Right atrium auricular region (tissue), 2 donors: ENCODE measurements around the gene RNASEH2C. TPM values are rescaled to one million over a fixed set of nuclear protein-coding genes. Genes with fewer than 3 reads are reported as not detected.
"Not testable (repeated sequence)": the region's sequence is repeated elsewhere in the genome, so short reads cannot be mapped to it uniquely, and the experiment has no call there.

Experiments used
- DNase-seq: peaks from one replicate; pipeline ENCODE4 v3.0.0-alpha.2; 2019; ENCODE audit warnings: low spot score
- H3K27ac ChIP-seq, 2 donors: fragments of 200-600 bp; sonication (generic); 1 replicate in 1 of 2; 2 replicates in 1 of 2; pipeline ENCODE4 v1.5.1; 2016 to 2019
- H3K27me3 ChIP-seq, 2 donors: fragments of 200-600 bp; sonication (generic); one replicate each; pipeline versions ENCODE4 v1.5.1 to v1.6.0; 2017 to 2019
- H3K36me3 ChIP-seq: fragments of 200-600 bp; sonication (generic); one replicate; pipeline ENCODE4 v1.5.1; 2016
- H3K4me1 ChIP-seq, 2 donors: fragments of 200-600 bp; sonication (generic); one replicate each; pipeline versions ENCODE4 v1.5.1 to v1.6.0; 2017 to 2019
- H3K4me3 ChIP-seq, 2 donors: fragments of 200-600 bp; sonication (generic); 1 replicate in 1 of 2; 2 replicates in 1 of 2; pipeline ENCODE4 v1.5.1; 2017 to 2019; ENCODE audit warnings: mild to moderate bottlenecking in 1 of 2, moderate library complexity in 1 of 2
- H3K9me3 ChIP-seq, 2 donors: fragments of 200-600 bp; sonication (generic); one replicate each; pipeline ENCODE4 v1.5.1; 2019
- total RNA-seq, 2 donors: library from RNA; depleted of rRNA; stranded (reverse); fragments of >200 nt; gene quantifications; one replicate each; pipeline ENCODE4 v1.1.0, GENCODE V29; 2016
- TF ChIP-seq, protein P1 (sequence below), 2 donors: fragments of 200-600 bp; sonication (generic); IDR thresholded peaks; one replicate each; pipeline ENCODE4 v1.5.1; 2019; ENCODE audit warnings: antibody characterized with exemption in 2 of 2

Gene RNASEH2C
- total RNA-seq, 2 donors from 2014 or later: 105 to 194 TPM

DNA sequence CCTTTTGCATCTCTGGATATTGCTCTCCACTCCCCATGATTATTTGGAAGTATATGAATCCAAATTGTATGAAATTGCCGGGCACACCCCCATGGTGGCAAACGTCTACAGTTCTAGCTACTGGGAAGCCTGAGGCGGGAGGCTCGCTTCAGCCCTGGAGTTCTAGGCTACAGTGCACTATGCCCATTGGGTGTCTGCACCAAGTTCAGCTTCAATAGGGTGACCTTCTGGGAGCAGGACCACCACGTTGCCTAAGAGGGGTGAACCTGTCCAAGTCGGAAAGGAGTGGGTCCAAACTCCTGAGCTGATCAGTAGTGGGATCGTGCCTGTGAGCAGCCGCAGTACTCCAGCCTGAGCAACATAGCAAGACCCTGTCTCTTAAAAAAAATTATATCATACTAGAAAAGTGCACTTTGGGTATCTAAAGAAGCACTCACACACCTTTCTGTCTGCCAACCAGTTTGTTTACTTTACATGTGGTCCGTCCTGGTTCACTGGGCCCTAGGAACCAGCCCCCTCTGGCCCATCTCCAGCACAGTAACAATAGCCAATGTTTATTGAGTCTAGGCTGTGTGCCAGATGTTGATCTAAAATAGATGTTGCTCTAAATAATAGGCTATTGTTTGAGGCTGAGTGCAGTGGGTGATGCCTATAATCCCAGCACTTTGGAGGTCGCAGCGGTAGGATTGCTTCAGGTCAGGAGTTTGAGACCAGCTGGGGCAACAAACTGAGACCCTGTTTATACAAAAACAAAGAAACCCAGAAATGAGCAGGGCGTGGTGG, 24.9 kb downstream of the RNASEH2C start:
- TF ChIP-seq, protein P1, sequence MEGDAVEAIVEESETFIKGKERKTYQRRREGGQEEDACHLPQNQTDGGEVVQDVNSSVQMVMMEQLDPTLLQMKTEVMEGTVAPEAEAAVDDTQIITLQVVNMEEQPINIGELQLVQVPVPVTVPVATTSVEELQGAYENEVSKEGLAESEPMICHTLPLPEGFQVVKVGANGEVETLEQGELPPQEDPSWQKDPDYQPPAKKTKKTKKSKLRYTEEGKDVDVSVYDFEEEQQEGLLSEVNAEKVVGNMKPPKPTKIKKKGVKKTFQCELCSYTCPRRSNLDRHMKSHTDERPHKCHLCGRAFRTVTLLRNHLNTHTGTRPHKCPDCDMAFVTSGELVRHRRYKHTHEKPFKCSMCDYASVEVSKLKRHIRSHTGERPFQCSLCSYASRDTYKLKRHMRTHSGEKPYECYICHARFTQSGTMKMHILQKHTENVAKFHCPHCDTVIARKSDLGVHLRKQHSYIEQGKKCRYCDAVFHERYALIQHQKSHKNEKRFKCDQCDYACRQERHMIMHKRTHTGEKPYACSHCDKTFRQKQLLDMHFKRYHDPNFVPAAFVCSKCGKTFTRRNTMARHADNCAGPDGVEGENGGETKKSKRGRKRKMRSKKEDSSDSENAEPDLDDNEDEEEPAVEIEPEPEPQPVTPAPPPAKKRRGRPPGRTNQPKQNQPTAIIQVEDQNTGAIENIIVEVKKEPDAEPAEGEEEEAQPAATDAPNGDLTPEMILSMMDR (IDR thresholded peaks at IDR 0.05): no peak
- Histone ChIP-seq H3K9me3 (no peaks in the 10 kb centered on the region), H3K27ac (no peak overlapping the region), H3K36me3 (no peaks in the 10 kb centered on the region), H3K27me3 (no peaks in the 10 kb centered on the region), H3K4me3 (no peak overlapping the region), H3K4me1 (no peaks in the 10 kb centered on the region)
- DNase-seq: no peak

DNA sequence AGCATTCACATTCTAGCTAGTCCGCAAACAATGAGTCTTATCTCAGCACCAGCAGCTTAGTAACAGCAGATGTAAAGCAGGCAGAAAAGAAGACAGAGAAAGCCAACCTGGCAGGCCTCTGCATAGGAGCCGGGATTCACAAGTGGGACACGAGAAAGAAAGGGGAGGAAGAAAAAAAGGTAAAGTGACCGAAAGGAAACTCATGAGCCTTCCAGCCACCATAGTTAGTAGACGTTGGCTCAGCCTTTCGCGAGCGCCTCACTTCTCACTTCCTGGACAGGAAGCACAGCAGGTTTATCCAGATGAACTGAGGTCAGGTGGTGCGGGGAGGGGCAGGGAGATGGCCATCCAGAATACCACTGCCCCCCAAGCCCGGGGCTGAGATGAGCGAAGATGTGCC, 28.2 kb downstream of the RNASEH2C start:
- TF ChIP-seq, protein P1 (IDR thresholded peaks at IDR 0.05): no peak
- no peaks in the 10 kb centered on the region for H3K36me3 ChIP-seq
- H3K9me3 ChIP-seq: no peaks in the 10 kb centered on the region
- H3K27me3 ChIP-seq: no peaks in the 10 kb centered on the region
- DNase-seq: no peak
- no peak overlapping the region for H3K4me3 ChIP-seq
- H3K4me1 ChIP-seq: no peaks in the 10 kb centered on the region
- H3K27ac ChIP-seq: no peak overlapping the region

GRCh38 chr11:65691847-65692246, 28.8 kb downstream of the RNASEH2C start:
- not testable (repeated sequence) for H3K27me3 ChIP-seq, H3K4me1 ChIP-seq, H3K9me3 ChIP-seq, H3K27ac ChIP-seq, DNase-seq, H3K36me3 ChIP-seq, H3K4me3 ChIP-seq

DNA sequence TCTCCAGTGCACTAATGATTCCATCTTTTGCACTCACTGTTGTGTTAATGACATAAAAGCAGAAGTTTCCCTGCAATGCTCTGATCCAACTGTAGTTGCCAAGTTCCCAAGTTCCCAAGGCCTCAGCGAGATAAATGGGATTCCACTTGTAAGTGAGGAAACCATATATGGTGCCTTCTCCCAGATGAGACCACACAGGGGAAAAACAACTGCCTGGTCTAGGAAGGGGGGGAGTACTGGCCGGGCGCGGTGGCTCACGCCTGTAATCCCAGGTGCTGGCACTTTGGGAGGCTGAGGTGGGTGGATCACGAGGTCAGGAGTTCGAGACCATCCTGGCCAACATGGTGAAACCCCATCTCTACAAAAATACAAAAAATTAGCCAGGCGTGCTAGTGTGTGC, 34.6 kb downstream of the RNASEH2C start:
- Histone ChIP-seq H3K4me1 (no peaks in the 10 kb centered on the region), H3K36me3 (no peaks in the 10 kb centered on the region), H3K27me3 (no peaks in the 10 kb centered on the region), H3K27ac (peak overlapping the region; percentile 21 to 49), H3K9me3 (no peaks in the 10 kb centered on the region), H3K4me3 (no peak overlapping the region)
- TF ChIP-seq, protein P1 (IDR thresholded peaks at IDR 0.05): no peak
- no peak for DNase-seq

GRCh38 chr11:65683480-65683879, 37.1 kb downstream of the RNASEH2C start:
- not testable (repeated sequence) for H3K27ac ChIP-seq, H3K4me1 ChIP-seq, H3K9me3 ChIP-seq, H3K36me3 ChIP-seq, H3K27me3 ChIP-seq, H3K4me3 ChIP-seq, DNase-seq

DNA sequence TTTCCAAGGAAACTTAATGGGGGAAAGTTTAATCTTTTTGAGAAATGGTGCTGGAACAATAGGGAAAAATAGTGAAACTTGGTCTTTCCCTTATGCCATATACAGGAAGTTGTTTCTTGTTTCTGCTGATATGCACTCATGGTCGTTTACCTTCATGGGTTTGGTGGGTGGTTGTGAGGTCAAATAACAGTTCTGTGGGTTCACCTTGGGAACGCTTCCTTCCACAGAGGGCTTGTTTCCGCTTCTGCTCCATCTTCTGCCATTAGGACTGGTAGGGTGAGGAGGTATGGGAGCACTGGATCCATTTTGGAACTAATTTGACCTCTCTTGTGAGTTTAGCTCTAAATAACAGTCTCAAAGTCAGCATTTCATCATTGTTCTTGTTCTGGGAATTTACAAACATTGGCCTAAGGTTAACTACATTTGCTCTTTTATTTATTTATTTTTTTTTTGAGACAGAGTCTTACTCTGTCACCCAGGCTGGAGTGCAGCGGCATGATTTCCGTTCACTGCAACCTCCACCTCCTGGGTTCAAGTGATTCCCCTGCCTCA, 40.3 kb downstream of the RNASEH2C start:
- H3K4me3 ChIP-seq: no peak overlapping the region
- H3K9me3 ChIP-seq: no peaks in the 10 kb centered on the region
- no peak overlapping the region for H3K27ac ChIP-seq
- DNase-seq: no peak
- H3K27me3 ChIP-seq: no peaks in the 10 kb centered on the region
- TF ChIP-seq, protein P1 (IDR thresholded peaks at IDR 0.05): no peak
- no peaks in the 10 kb centered on the region for H3K4me1 ChIP-seq
- no peaks in the 10 kb centered on the region for H3K36me3 ChIP-seq

- Histone ChIP-seq H3K27ac (no peak overlapping the region), H3K36me3 (no peaks in the 10 kb centered on the region), H3K4me3 (no peak overlapping the region), H3K4me1 (no peaks in the 10 kb centered on the region), H3K27me3 (no peaks in the 10 kb centered on the region), H3K9me3 (no peaks in the 10 kb centered on the region)
- no peak for DNase-seq
- TF ChIP-seq, protein P1 (IDR thresholded peaks at IDR 0.05): no peak
Measured at GRCh38 chr11:65672982-65673381, 47.6 kb downstream of the RNASEH2C start.
